Fibroblast of villous mesenchyme (primary cell): ENCODE results near the gene IGF2. TPM values are rescaled to one million over a fixed set of nuclear protein-coding genes. Genes with fewer than 3 reads are reported as not detected.
"Not testable (repeated sequence)": the region's sequence is repeated elsewhere in the genome, so short reads cannot be mapped to it uniquely, and the experiment has no call there.

ENCODE experiments used
- DNase-seq: peaks from one replicate; pipeline ENCODE4 v3.0.0-alpha.2; 2010; ENCODE audit warnings: low read depth
- H3K4me3 ChIP-seq: 2 replicates; pipeline ENCODE4 v1.5.1; 2011; ENCODE audit warnings: low read depth, mild to moderate bottlenecking, low read length
- total RNA-seq: library from RNA; depleted of rRNA; stranded (reverse); fragments of >200 nt; gene quantifications from 2 replicates; pipeline ENCODE4 v1.2.3, GENCODE V29; 2012
- TF ChIP-seq, protein P1 (sequence below): IDR thresholded peaks from 2 replicates; pipeline ENCODE4 v1.5.1; 2012; ENCODE audit warnings: low read depth, mild to moderate bottlenecking, low read length; ENCODE audit not compliant: insufficient read depth

The IGF2 gene
- total RNA-seq, 1 donor, result 26.8 TPM

DNA sequence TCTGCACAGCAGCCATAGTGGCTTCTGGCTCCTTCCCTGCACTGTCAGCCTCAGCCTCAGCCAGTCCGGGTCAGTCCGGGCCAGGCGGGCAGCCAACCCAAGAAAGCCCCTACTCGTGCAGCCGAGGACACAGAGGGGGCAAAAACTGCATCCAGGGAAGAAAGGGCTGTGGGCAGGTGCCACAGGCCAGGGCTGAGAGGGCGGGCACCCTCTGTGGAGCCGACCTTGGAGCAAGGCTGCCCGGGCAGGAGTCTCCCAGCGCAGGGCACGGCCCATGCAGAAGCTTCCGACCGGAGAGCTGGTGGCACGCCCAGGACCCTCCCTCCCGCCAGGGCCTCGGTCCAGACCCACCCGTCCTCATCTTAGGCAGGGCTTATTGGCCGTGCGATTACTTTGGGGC lies 42.9 kb upstream of the IGF2 start:
- DNase-seq, result no peak
- H3K4me3 ChIP-seq, result no peak overlapping the region
- TF ChIP-seq, protein P1, sequence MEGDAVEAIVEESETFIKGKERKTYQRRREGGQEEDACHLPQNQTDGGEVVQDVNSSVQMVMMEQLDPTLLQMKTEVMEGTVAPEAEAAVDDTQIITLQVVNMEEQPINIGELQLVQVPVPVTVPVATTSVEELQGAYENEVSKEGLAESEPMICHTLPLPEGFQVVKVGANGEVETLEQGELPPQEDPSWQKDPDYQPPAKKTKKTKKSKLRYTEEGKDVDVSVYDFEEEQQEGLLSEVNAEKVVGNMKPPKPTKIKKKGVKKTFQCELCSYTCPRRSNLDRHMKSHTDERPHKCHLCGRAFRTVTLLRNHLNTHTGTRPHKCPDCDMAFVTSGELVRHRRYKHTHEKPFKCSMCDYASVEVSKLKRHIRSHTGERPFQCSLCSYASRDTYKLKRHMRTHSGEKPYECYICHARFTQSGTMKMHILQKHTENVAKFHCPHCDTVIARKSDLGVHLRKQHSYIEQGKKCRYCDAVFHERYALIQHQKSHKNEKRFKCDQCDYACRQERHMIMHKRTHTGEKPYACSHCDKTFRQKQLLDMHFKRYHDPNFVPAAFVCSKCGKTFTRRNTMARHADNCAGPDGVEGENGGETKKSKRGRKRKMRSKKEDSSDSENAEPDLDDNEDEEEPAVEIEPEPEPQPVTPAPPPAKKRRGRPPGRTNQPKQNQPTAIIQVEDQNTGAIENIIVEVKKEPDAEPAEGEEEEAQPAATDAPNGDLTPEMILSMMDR, result no peak

DNA sequence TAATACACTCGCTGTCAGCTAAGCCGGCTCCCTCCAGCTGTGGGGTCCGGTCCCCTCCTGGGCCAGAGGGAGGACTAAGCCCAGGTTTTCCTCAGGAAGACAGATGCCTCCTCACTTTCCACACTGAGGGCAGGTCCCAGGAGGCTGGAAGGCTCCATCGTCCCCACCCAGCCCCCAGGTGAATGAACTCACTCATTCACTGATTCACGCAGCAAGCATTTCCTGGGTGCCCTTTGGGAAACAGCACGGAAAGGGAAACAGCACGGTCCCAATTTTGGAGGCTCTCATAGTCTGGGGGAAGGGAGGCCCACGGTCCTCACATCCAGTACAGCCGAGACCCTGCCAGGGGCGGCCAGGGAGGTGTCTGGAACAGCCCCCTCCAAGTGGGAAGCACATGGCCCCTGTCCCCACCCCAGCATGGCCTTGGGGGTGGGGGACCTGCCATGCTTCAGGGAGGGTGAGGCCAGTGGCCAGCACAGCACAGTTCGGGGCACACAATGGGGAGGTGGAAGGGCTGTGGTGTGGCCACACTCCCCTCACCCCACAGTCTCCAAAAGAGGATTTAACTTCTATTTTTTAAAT lies 41.7 kb upstream of the IGF2 start:
- DNase-seq, result no peak
- TF ChIP-seq, protein P1, result no peak
- H3K4me3 ChIP-seq, result no peak overlapping the region

DNA sequence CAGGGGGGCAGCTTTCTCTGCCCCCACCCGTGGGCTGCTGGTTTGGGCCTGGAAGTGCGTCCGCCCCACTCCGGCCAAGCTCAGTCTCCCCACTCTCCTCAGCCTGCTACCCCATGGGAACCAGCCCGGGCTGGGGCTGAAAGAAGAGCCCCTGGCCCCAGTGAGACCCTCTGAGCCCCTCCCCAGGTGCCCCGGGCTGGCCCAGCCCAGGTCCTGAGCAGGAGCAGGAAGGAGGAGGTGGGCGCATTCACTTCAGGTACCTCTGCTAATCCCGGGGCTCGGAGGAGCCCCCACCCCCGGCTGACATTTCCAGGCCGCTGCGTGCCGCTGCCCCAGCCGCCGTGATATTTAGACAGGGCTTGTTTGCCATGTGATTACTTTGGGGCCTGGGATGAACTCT lies 41.2 kb upstream of the IGF2 start:
- H3K4me3 ChIP-seq, result no peak overlapping the region
- TF ChIP-seq, protein P1, result no peak
- no peak for DNase-seq

DNA sequence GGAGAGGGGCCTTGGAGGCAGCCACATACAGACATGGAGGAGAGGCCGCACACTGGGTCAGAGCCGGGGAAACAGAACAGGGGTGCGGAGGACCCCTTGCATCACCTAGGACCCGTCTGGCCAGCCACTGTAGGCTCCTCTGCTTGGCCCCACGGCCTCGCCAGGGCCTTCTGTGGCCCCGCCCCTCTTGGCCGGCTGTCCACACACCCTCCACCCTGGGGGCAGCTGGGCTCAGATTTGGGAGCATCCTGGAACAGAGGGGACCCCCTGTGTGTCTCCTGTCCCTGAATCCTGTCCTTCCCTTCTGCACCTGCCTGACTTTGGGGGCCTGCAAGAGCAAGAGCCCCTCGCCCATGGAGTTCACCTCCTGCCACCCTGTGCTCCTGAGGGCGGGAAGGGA lies 40.3 kb upstream of the IGF2 start:
- DNase-seq, result no peak
- H3K4me3 ChIP-seq, result no peak overlapping the region
- TF ChIP-seq, protein P1, result no peak

DNA sequence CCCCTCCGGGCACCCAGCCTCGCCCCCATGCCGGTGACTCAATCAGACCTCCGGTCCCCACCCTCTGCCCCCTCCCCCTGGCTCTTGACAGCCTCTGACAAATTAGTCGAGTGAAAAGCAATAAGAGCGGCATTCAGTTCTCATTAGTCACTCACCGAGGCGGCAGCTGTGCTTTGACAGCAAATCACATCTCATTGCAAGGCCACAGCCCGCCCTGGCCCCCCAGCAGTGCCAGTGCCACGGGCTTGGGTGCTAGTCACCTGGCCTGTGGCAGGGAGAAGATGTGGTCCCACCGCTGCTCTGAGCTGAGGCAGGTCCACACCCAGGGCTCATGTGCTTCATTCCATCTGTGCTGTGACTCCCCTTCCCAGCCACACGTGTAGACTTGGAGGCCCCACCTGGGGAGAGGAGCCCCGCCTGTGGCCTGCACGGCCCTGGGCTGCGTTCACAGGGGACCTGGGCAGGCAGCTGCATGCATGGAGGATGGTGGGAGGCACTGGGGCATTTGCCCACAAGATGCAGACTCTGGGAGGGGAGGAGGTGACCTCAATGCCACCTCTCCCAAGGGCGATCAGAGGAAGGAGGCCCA lies 39.8 kb upstream of the IGF2 start:
- peak; percentile 21 for DNase-seq
- H3K4me3 ChIP-seq, result no peak overlapping the region
- TF ChIP-seq, protein P1, result no peak

DNA sequence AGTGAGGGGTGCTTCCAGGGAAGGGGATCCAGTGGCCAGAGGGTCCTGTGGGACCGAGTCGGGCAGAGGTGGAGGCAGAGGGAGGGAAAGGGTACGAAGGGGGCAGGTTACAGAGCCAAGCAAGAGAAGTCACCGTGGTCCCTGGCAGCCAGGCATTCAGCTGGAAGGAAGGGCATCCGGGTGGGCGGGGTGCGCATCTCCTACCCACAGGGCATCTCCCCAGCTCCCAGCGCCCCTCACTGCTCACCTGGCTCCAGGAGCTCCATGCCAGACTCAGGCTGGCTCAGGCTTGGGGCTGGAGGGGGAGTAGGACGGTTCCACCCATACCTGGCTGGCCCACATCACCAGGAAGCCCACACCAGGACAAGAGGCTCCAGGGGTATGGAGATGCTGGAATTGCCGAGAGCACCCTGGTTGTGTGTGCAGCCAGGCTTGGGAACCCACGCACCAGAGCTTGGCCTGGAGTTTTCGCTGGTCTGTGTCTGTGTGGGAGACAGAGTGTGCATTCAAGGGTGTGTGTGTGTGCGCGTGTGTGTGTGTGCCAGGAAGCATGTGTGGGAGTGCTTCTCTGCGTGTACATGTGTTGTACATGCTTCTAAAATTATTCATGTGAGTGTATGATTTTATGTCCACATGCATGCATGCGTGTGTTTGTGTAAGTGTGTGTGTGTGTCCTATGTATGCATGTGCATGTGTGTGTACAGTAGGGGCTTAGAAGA lies 39.0 kb upstream of the IGF2 start:
- not testable (repeated sequence) for H3K4me3 ChIP-seq, DNase-seq

DNA sequence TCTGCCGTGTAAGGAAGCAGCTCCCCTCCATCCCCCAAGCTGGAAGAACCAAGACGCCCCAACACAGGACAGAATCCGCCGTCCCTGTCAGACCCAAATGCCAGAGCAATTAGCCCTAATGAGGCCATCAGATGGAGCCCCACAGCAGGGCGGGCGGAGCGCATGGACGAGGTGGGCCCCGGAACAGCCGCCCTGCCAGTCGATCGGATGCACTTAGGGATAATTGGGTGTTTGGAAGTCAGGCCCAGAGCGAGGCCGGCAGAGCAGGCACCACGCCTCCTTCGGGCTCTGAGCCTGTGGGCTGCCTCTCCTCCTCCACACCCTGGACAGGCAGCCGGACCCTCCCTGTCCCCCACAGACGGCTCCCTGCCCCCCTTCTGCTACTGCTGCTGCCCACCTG lies 37.9 kb upstream of the IGF2 start:
- TF ChIP-seq, protein P1, result no peak
- DNase-seq, result no peak
- H3K4me3 ChIP-seq, result no peak overlapping the region
